Measurements from ENCODE around the gene AKNAD1. TPM values are rescaled to one million over a fixed set of nuclear protein-coding genes. Genes with fewer than 3 reads are reported as not detected.

AKNAD1 gene
- total RNA-seq, 4 donors from 2014 or later = 0.29 to 23.3 (median 0.98) TPM; not detected in 1

DNA sequence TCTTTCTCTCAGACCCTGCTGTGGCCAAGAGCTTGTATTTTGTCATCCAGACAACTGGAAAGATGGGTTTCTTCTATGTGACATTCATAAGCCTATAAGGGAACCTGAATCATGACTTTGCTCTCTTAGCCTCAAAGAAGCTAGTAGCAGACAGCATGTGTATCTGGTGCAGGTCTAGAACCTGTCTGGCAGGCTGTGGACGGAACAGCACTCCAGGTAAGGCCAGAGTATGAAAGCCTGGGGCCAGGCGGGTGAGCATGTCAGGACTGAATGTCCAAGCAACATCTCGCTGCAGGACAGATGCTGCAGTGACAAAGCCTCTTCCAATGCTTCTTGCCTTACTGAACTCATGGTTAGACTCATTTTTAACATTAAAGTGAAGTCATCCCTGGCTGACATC, 32.8 kb downstream of the AKNAD1 start:
- peaks cover 0 to 13% of the 10 kb centered on the region in 2 donors for H3K4me1 ChIP-seq
- TF ChIP-seq, protein P1, sequence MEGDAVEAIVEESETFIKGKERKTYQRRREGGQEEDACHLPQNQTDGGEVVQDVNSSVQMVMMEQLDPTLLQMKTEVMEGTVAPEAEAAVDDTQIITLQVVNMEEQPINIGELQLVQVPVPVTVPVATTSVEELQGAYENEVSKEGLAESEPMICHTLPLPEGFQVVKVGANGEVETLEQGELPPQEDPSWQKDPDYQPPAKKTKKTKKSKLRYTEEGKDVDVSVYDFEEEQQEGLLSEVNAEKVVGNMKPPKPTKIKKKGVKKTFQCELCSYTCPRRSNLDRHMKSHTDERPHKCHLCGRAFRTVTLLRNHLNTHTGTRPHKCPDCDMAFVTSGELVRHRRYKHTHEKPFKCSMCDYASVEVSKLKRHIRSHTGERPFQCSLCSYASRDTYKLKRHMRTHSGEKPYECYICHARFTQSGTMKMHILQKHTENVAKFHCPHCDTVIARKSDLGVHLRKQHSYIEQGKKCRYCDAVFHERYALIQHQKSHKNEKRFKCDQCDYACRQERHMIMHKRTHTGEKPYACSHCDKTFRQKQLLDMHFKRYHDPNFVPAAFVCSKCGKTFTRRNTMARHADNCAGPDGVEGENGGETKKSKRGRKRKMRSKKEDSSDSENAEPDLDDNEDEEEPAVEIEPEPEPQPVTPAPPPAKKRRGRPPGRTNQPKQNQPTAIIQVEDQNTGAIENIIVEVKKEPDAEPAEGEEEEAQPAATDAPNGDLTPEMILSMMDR (IDR thresholded peaks at IDR 0.05) = no peak
- no peak for TF ChIP-seq POLR2A (IDR thresholded peaks at IDR 0.05)
- intact Hi-C loops (cut with DNase I; ENCODE audit: low total_unique reads) = loop anchor here (5.0 kb wide), 1 partner anchor 73 kb away; no protein-coding TSS in a partner anchor
- H3K27me3 ChIP-seq = no peaks in the 10 kb centered on the region
- no peaks in the 10 kb centered on the region for H3K36me3 ChIP-seq
- no peak for DNase-seq
- no peaks in the 10 kb centered on the region for H3K9me3 ChIP-seq
- H3K4me3 ChIP-seq = no peak overlapping the region
- no peak overlapping the region for H3K27ac ChIP-seq

DNA sequence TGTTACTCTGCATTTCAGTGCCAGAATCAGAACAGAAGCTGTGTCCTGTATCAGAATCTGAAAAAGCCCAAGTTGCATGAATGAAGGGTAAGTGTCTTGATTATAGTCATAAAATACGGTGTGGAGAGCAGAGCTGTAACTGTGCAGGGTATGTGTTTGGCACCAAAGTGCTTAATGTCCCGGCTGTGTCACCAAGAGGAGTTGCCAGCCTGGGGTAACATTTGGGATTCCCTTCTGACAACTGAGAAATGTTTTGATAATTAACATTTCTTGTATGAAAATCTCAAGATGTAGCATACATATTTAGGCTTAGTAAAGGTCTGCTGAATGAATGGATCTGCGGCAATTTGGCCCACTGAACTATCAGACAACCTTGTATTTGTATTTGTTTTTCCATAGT, 33.3 kb downstream of the AKNAD1 start:
- no peak for DNase-seq
- Histone ChIP-seq H3K27ac (no peak overlapping the region), H3K27me3 (no peaks in the 10 kb centered on the region), H3K4me1 (peaks cover 0 to 8% of the 10 kb centered on the region in 2 donors), H3K36me3 (no peaks in the 10 kb centered on the region), H3K9me3 (no peaks in the 10 kb centered on the region), H3K4me3 (no peak overlapping the region)
- intact Hi-C loops (cut with DNase I; ENCODE audit: low total_unique reads) = loop anchor here (5.0 kb wide), 1 partner anchor 74 kb away; no protein-coding TSS in a partner anchor
- TF ChIP-seq, protein P1 (IDR thresholded peaks at IDR 0.05) = no peak
- no peak for TF ChIP-seq POLR2A (IDR thresholded peaks at IDR 0.05)

DNA sequence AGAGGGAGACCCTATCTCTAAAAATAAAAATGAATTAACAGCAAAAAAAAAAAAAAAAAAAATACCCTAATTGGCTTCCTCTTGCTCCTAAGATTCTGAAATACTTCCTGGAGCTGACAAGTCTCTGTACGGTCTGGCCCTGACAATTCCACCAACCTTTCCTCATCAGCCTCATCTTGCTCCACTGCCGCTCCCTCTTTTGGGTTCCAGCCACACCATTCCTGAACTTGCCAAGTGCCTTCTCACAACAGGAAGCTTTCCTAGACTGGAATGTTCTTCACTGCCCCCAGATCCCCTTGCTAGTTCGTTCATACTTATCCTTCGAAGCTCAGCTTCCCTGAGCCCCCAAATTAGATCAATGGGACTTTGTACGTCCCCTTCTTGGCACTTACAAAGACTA, 37.0 kb downstream of the AKNAD1 start:
- H3K27me3 ChIP-seq = no peaks in the 10 kb centered on the region
- TF ChIP-seq, protein P1 (IDR thresholded peaks at IDR 0.05) = no peak
- TF ChIP-seq POLR2A (IDR thresholded peaks at IDR 0.05) = no peak
- peaks cover 7 to 11% of the 10 kb centered on the region in 2 donors for H3K4me1 ChIP-seq
- H3K9me3 ChIP-seq = no peaks in the 10 kb centered on the region
- H3K4me3 ChIP-seq = no peak overlapping the region
- no peak overlapping the region for H3K27ac ChIP-seq
- intact Hi-C loops (cut with DNase I; ENCODE audit: low total_unique reads) = loop anchor here (5.0 to 10.0 kb wide), 2 partner anchors 75 to 77 kb away; partner anchors contain the start of gene STXBP3
- DNase-seq = no peak
- no peaks in the 10 kb centered on the region for H3K36me3 ChIP-seq

DNA sequence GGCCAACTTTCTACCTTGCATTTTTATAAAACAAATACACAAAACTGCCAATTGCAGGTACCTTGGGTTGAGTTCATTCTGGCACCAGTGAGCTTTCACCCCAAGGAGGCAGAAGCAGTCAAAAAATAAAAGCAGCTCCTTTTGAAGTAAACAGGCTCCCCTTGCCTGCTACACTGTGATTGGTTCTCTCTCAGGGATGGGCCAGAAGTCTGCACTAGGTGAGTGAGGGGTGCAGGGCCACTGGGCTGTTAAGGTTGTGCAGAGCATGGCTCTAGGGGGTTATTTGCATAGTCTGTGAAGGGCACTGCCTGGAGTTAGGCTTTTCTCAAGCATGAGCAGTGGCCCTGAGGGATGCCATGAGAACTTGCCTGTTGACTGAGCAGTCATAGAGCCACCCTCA, 39.1 kb downstream of the AKNAD1 start:
- intact Hi-C loops (cut with DNase I; ENCODE audit: low total_unique reads) = loop anchor here (10.0 kb wide), 1 partner anchor 73 kb away; the partner anchor contains the start of gene STXBP3
- no peak for DNase-seq
- TF ChIP-seq, protein P1 (IDR thresholded peaks at IDR 0.05) = no peak
- no peak for TF ChIP-seq POLR2A (IDR thresholded peaks at IDR 0.05)
- Histone ChIP-seq H3K36me3 (no peaks in the 10 kb centered on the region), H3K4me3 (no peak overlapping the region), H3K4me1 (peaks cover 11 to 12% of the 10 kb centered on the region in 2 donors), H3K27me3 (no peaks in the 10 kb centered on the region), H3K9me3 (no peaks in the 10 kb centered on the region), H3K27ac (peak overlapping the region; percentile 92 to 95)

DNA sequence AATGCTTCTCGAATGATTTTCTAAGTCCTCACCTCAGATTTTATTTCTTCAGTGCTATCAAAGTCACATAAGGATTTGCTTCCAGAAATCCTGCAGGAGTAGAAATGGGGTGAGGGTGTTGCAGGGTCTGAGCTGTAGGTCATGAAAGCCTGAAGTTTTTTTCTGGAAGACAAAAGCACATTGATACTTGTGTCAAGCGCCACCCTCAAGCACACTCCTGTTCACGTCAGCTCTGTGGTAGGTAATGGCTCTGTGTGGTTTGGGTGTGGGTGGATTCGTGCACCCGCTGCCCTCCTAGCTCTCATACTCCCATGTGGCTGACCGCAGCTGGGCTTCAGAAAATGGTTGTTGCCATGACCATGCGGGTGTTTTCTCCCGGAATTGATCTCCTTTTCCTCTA, 39.9 kb downstream of the AKNAD1 start:
- H3K36me3 ChIP-seq = no peaks in the 10 kb centered on the region
- intact Hi-C loops (cut with DNase I; ENCODE audit: low total_unique reads) = loop anchor here (10.0 kb wide), 1 partner anchor 72 kb away; the partner anchor contains the start of gene STXBP3
- no peaks in the 10 kb centered on the region for H3K27me3 ChIP-seq
- H3K27ac ChIP-seq = peak overlapping the region; percentile 92 to 95
- DNase-seq = peak in 1 of 2 donors; percentile 28
- no peak for TF ChIP-seq POLR2A (IDR thresholded peaks at IDR 0.05)
- TF ChIP-seq, protein P1 (IDR thresholded peaks at IDR 0.05) = no peak
- peak overlapping the region; percentile 9 to 32 for H3K4me3 ChIP-seq
- peaks cover 11 to 12% of the 10 kb centered on the region in 2 donors for H3K4me1 ChIP-seq
- no peaks in the 10 kb centered on the region for H3K9me3 ChIP-seq

Data from uterus (tissue), 4 donors.